HCT116 (cell line): ENCODE data around the gene SUCLG2. TPM values are rescaled to one million over a fixed set of nuclear protein-coding genes. Genes with fewer than 3 reads are reported as not detected.

Experiments used
- ATAC-seq: fragments of 200-7000 bp; cut with Tn5 transposase; 2 replicates; pipeline ENCODE4 v1.9.1; 2020; ENCODE audit warnings: mild to moderate bottlenecking, moderate library complexity
- BruUV-seq: library from RNA; stranded (reverse); fragments of 400-500 nt; replicated peaks from 2 replicates; lab custom pipeline; 2021; lab: Mats Ljungman, UMichigan
- CTCF ChIA-PET: fragments of 300-600 bp; sonication (Branson Sonifier 250); formaldehyde crosslinking; loops from one replicate; lab custom pipeline; 2021; ENCODE audit warnings: antibody characterized with exemption; lab: Charles Lee
- POLR2A ChIA-PET: fragments of 300-600, 350-600 bp; sonication (Branson Sonifier 250); formaldehyde crosslinking; loops from one replicate; lab custom pipeline; 2021; ENCODE audit warnings: antibody characterized with exemption; lab: Charles Lee
- RAD21 ChIA-PET, 2 experiments: fragments of 300-600 bp; sonication (Branson Sonifier 250); formaldehyde crosslinking; loops; one replicate each; lab custom pipeline; 2023; ENCODE audit warnings: low total read pairs in 2 of 2; ENCODE audit not compliant: uncharacterized antibody in 2 of 2, unreplicated experiment in 2 of 2, low non-redundant PET in 1 of 2; lab: Charles Lee
- DNase-seq: peaks from one replicate; pipeline ENCODE4 v3.0.0-alpha.2; 2010; ENCODE audit warnings: low read depth, low spot score
- H2AFZ ChIP-seq: fragments of 200-600 bp; shearing (Covaris generic), sonication (generic); 2 replicates; pipeline ENCODE4 v1.6.1; 2017; ENCODE audit warnings: low read depth, mixed run types, mixed read lengths, antibody characterized with exemption, low read length; ENCODE audit not compliant: poor library complexity, severe bottlenecking
- H3K27ac ChIP-seq: 2 replicates; pipeline ENCODE4 v1.5.1; 2012; ENCODE audit warnings: low read depth, low read length
- H3K27me3 ChIP-seq: fragments of 200-600 bp; sonication (generic); 2 replicates; pipeline ENCODE4 v1.6.1; 2016; ENCODE audit warnings: mixed run types, low read length, mixed read lengths; ENCODE audit not compliant: insufficient read depth
- H3K36me3 ChIP-seq, 2 experiments: fragments of 200-500 bp in 1 of 2; fragments of 200-600 bp in 1 of 2; sonication (Bioruptor generic) in 1 of 2; sonication (generic) in 1 of 2; 2 replicates each; pipeline versions ENCODE4 v1.5.1 to v1.6.1; 2014 to 2016; ENCODE audit warnings: low read length in 2 of 2, inconsistent platforms in 1 of 2, mixed read lengths in 1 of 2, mixed run types in 1 of 2; ENCODE audit not compliant: insufficient read depth in 2 of 2, control insufficient read depth in 1 of 2
- H3K4me1 ChIP-seq, 2 experiments: fragments of 200-600 bp in 1 of 2; sonication (generic) in 1 of 2; 2 replicates each; pipeline versions ENCODE4 v1.5.1 to v1.6.1; 2012 to 2017; ENCODE audit warnings: low read length in 2 of 2, inconsistent platforms in 1 of 2, mild to moderate bottlenecking in 1 of 2, mixed read lengths in 1 of 2, mixed run types in 1 of 2, moderate library complexity in 1 of 2; ENCODE audit not compliant: insufficient read depth in 2 of 2, control insufficient read depth in 1 of 2
- H3K4me2 ChIP-seq: fragments of 200-600 bp; sonication (generic); 2 replicates; pipeline ENCODE4 v1.6.1; 2017; ENCODE audit warnings: mixed run types, low read length, mixed read lengths
- H3K4me3 ChIP-seq, 2 experiments: fragments of 200-600 bp in 1 of 2; sonication (generic) in 1 of 2; replicated peaks in 1 of 2; 2 replicates each; pipeline ENCODE4 v1.5.1; 2011 to 2016; ENCODE audit warnings: low read length in 2 of 2, control low read depth in 1 of 2, low read depth in 1 of 2, mild to moderate bottlenecking in 1 of 2, mixed read lengths in 1 of 2, mixed run types in 1 of 2
- H3K79me2 ChIP-seq: fragments of 200-600 bp; sonication (generic); 2 replicates; pipeline ENCODE4 v1.6.1; 2017; ENCODE audit warnings: mild to moderate bottlenecking, mixed run types, low read length, moderate library complexity, mixed read lengths; ENCODE audit not compliant: insufficient read depth
- H3K9ac ChIP-seq: fragments of 200-600 bp; sonication (generic); 2 replicates; pipeline ENCODE4 v1.6.1; 2016; ENCODE audit warnings: low read length, mixed read lengths
- H3K9me2 ChIP-seq: fragments of 200-600 bp; sonication (generic), shearing (Covaris generic); 2 replicates; pipeline ENCODE4 v1.6.1; 2017; ENCODE audit warnings: mixed run types, mild to moderate bottlenecking, moderate library complexity; ENCODE audit not compliant: insufficient read depth
- H3K9me3 ChIP-seq, 2 experiments: fragments of 200-500 bp in 1 of 2; fragments of 200-600 bp in 1 of 2; sonication (Bioruptor generic) in 1 of 2; sonication (generic) in 1 of 2; 2 replicates each; pipeline ENCODE4 v1.6.1; 2014 to 2017; ENCODE audit warnings: low read length in 2 of 2, mixed read lengths in 2 of 2, inconsistent platforms in 1 of 2, low read depth in 1 of 2, mild to moderate bottlenecking in 1 of 2, mixed run types in 1 of 2, moderate library complexity in 1 of 2; ENCODE audit not compliant: control insufficient read depth in 1 of 2, insufficient read depth in 1 of 2
- H4K20me1 ChIP-seq: fragments of 200-600 bp; sonication (generic), shearing (Covaris generic); 2 replicates; pipeline ENCODE4 v1.6.1; 2017; ENCODE audit warnings: mixed run types, mild to moderate bottlenecking, moderate library complexity; ENCODE audit not compliant: insufficient read depth
- ATF3 ChIP-seq: IDR thresholded peaks from 2 replicates; pipeline ENCODE4 v1.6.1; 2012
- CBX3 ChIP-seq: IDR thresholded peaks from 2 replicates; pipeline ENCODE4 v1.6.1; 2012; ENCODE audit warnings: low read depth
- CEBPB ChIP-seq: IDR thresholded peaks from 2 replicates; pipeline ENCODE4 v1.6.1; 2012; ENCODE audit warnings: low read depth
- ELF1 ChIP-seq: IDR thresholded peaks from 2 replicates; pipeline ENCODE4 v1.6.1; 2012; ENCODE audit warnings: low read depth, borderline replicate concordance
- EZH2 ChIP-seq: fragments of 200-600 bp; sonication (generic); IDR thresholded peaks from 2 replicates; pipeline ENCODE4 v1.6.1; 2017; ENCODE audit warnings: antibody characterized with exemption, mixed run types
- EZH2phosphoT487 ChIP-seq: fragments of 200-600 bp; IDR thresholded peaks from 2 replicates; pipeline ENCODE4 v1.6.1; 2018; ENCODE audit warnings: antibody characterized with exemption, borderline replicate concordance
- FOSL1 ChIP-seq: IDR thresholded peaks from 2 replicates; pipeline ENCODE4 v1.6.1; 2012; ENCODE audit warnings: low read depth
- POLR2A ChIP-seq: IDR thresholded peaks from 2 replicates; pipeline ENCODE4 v1.7.0; 2011; ENCODE audit warnings: borderline replicate concordance; ENCODE audit not compliant: insufficient read depth, insufficient read length; ENCODE audit errors: extremely low read depth
- POLR2AphosphoS5 ChIP-seq: IDR thresholded peaks from 2 replicates; pipeline ENCODE4 v1.6.1; 2011; ENCODE audit warnings: mild to moderate bottlenecking, low read depth, low read length, moderate library complexity
- REST ChIP-seq: IDR thresholded peaks from 2 replicates; pipeline ENCODE4 v1.6.1; 2012; ENCODE audit warnings: low read depth
- SIN3A ChIP-seq: IDR thresholded peaks from 2 replicates; pipeline ENCODE4 v1.6.1; 2012; ENCODE audit warnings: low read depth
- SP1 ChIP-seq: IDR thresholded peaks from 2 replicates; pipeline ENCODE4 v1.6.1; 2012; ENCODE audit warnings: low read depth
- SRF ChIP-seq: IDR thresholded peaks from 2 replicates; pipeline ENCODE4 v1.6.1; 2012; ENCODE audit warnings: low read depth
- TCF7L2 ChIP-seq: IDR thresholded peaks from 2 replicates; pipeline ENCODE4 v1.7.0; 2011; ENCODE audit warnings: borderline replicate concordance, inconsistent platforms; ENCODE audit not compliant: insufficient read depth, insufficient read length; ENCODE audit errors: extremely low read depth
- YY1 ChIP-seq: IDR thresholded peaks from 2 replicates; pipeline ENCODE4 v1.6.1; 2011; ENCODE audit warnings: low read length, low read depth, moderate library complexity, mild to moderate bottlenecking; ENCODE audit not compliant: insufficient replicate concordance; ENCODE audit errors: extremely low read depth
- ZFX ChIP-seq: fragments of 450-650 bp; IDR thresholded peaks from 2 replicates; pipeline ENCODE4 v1.6.1; 2017
- ZNF274 ChIP-seq: fragments of 200-500 bp; sonication (Bioruptor generic); IDR thresholded peaks from 2 replicates; pipeline ENCODE4 v1.6.1; 2014; ENCODE audit warnings: mild to moderate bottlenecking, low read depth, low read length, inconsistent platforms
- intact Hi-C: fragments of 100-400 bp; cut with micrococcal nuclease; formaldehyde crosslinking; loops from 2 replicates; pipeline ENCODE4 v1.10.0; 2022
- total RNA-seq: library from RNA; stranded (reverse); gene quantifications from one replicate; pipeline ENCODE4 v1.2.1, GENCODE V29; 2021; ENCODE audit not compliant: unreplicated experiment
- TF ChIP-seq, protein P1 (sequence below), 3 experiments: fragments of 200-600 bp in 1 of 3; sonication (generic) in 1 of 3; IDR thresholded peaks in 2 of 3; conservative IDR thresholded peaks in 1 of 3; 2 replicates each; pipeline ENCODE4 v1.5.1; 2012 to 2017; ENCODE audit warnings: low read depth in 2 of 3, low read length in 2 of 3, antibody characterized with exemption in 1 of 3, borderline replicate concordance in 1 of 3, control low read depth in 1 of 3, mild to moderate bottlenecking in 1 of 3, mixed read lengths in 1 of 3, mixed run types in 1 of 3, moderate library complexity in 1 of 3; ENCODE audit not compliant: insufficient read depth in 1 of 3

Gene SUCLG2
- total RNA-seq, 1 experiment from 2014 or later, result 49.2 TPM

- Histone ChIP-seq H3K27ac (no peak overlapping the region), H3K9me2 (no peaks in the 10 kb centered on the region), H3K9ac (no peak overlapping the region), H3K9me3 (no peaks in the 10 kb centered on the region), H3K27me3 (no peaks in the 10 kb centered on the region), H2AFZ (no peak overlapping the region), H3K79me2 (no peaks in the 10 kb centered on the region), H3K4me1 (peaks cover 0 to 10% of the 10 kb centered on the region in 2 experiments; a peak in 2 of 4 replicates), H3K4me2 (peak overlapping the region; percentile 28; the same call in 1 of the 2 replicates), H3K4me3 (no peak overlapping the region), H3K36me3 (no peaks in the 10 kb centered on the region), H4K20me1 (no peaks in the 10 kb centered on the region)
- ChIA-PET POLR2A (no interaction called here), RAD21 (no interaction called here), CTCF (interaction anchor here (1.6 kb wide), 1 partner anchor 19 kb away, joined by 3 read pairs; no protein-coding TSS in a partner anchor)
- DNase-seq (no peak), ATAC-seq (peak; percentile 46; the same call in 1 of the 2 replicates)
- no TSS peak for BruUV-seq
- TF ChIP-seq CEBPB (no peak), ZNF274 (no peak), EZH2phosphoT487 (no peak), FOSL1 (no peak), EZH2 (no peak), TCF7L2 (no peak), REST (no peak), ELF1 (no peak), SP1 (no peak), CBX3 (no peak), POLR2AphosphoS5 (no peak), ATF3 (no peak), POLR2A (no peak), ZFX (no peak), SRF (no peak), SIN3A (no peak), YY1 (no peak)
- TF ChIP-seq, protein P1, sequence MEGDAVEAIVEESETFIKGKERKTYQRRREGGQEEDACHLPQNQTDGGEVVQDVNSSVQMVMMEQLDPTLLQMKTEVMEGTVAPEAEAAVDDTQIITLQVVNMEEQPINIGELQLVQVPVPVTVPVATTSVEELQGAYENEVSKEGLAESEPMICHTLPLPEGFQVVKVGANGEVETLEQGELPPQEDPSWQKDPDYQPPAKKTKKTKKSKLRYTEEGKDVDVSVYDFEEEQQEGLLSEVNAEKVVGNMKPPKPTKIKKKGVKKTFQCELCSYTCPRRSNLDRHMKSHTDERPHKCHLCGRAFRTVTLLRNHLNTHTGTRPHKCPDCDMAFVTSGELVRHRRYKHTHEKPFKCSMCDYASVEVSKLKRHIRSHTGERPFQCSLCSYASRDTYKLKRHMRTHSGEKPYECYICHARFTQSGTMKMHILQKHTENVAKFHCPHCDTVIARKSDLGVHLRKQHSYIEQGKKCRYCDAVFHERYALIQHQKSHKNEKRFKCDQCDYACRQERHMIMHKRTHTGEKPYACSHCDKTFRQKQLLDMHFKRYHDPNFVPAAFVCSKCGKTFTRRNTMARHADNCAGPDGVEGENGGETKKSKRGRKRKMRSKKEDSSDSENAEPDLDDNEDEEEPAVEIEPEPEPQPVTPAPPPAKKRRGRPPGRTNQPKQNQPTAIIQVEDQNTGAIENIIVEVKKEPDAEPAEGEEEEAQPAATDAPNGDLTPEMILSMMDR (IDR thresholded peaks at IDR 0.05 in 2 of 3, conservative IDR thresholded peaks at IDR 0.05 in 1 of 3; ENCODE audit: borderline replicate concordance in 1 of 3, insufficient read depth in 1 of 3, low read depth in 2 of 3, low read length in 2 of 3), result no peak
- intact Hi-C loops, result no loop called here
These were observed 291.7 kb downstream of the SUCLG2 start for GRCh38 chr3:67362686-67363085.
